Bronchial epithelial cell (primary cell): ENCODE data around the gene RHOF. TPM values are rescaled to one million over a fixed set of nuclear protein-coding genes. Genes with fewer than 3 reads are reported as not detected.

Source experiments
- DNase-seq: peaks from one replicate; pipeline ENCODE4 v3.0.0-alpha.2; 2010; ENCODE audit warnings: low read depth
- FAIRE-seq: peaks from 2 replicates; lab custom pipeline; 2011; peaks lifted over from hg19 to GRCh38; lab: Jason Lieb, UNC
- H3K27me3 ChIP-seq: 2 replicates; pipeline ENCODE4 v1.5.1; 2011; ENCODE audit warnings: low read length; ENCODE audit not compliant: control insufficient read depth, insufficient read depth
- H3K36me3 ChIP-seq: 2 replicates; pipeline ENCODE4 v1.5.1; 2011; ENCODE audit warnings: low read length; ENCODE audit not compliant: control insufficient read depth, insufficient read depth
- H3K4me3 ChIP-seq: 2 replicates; pipeline ENCODE4 v1.5.1; 2011; ENCODE audit warnings: mild to moderate bottlenecking, low read depth, low read length, control low read depth
- total RNA-seq: library from RNA; depleted of rRNA; stranded (reverse); fragments of >200 nt; gene quantifications from 2 replicates; pipeline ENCODE4 v1.2.1, GENCODE V29; 2014
- TF ChIP-seq, protein P1 (sequence below): IDR thresholded peaks from 2 replicates; pipeline ENCODE4 v1.5.1; 2011; ENCODE audit warnings: mild to moderate bottlenecking, moderate library complexity, low read length, control low read depth, inconsistent platforms; ENCODE audit not compliant: insufficient read depth, severe bottlenecking

Gene RHOF
- total RNA-seq, 1 donor from 2014 or later = 15.5 TPM

DNA sequence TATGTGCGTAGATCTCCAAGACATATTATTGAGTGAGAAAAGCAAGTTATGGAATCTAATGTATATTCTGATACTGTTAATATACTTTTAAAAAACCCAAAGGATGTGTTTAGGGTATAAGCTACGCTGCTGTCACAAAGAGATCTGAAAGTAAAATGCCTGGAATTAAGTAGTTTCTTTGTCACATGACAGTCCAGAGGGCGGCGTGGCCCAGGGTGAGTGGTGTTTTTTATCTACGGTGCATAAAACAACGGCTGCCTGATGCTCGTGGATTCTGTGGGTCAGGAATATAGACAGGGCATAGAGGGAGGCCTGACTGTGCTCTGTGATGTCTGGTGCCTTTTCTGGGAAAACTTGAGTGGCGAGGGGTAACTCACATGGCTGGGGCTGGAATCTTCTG is 59.6 kb downstream of the RHOF start:
- FAIRE-seq = no peak
- H3K4me3 ChIP-seq = no peak overlapping the region
- no peaks in the 10 kb centered on the region for H3K36me3 ChIP-seq
- TF ChIP-seq, protein P1, sequence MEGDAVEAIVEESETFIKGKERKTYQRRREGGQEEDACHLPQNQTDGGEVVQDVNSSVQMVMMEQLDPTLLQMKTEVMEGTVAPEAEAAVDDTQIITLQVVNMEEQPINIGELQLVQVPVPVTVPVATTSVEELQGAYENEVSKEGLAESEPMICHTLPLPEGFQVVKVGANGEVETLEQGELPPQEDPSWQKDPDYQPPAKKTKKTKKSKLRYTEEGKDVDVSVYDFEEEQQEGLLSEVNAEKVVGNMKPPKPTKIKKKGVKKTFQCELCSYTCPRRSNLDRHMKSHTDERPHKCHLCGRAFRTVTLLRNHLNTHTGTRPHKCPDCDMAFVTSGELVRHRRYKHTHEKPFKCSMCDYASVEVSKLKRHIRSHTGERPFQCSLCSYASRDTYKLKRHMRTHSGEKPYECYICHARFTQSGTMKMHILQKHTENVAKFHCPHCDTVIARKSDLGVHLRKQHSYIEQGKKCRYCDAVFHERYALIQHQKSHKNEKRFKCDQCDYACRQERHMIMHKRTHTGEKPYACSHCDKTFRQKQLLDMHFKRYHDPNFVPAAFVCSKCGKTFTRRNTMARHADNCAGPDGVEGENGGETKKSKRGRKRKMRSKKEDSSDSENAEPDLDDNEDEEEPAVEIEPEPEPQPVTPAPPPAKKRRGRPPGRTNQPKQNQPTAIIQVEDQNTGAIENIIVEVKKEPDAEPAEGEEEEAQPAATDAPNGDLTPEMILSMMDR = no peak
- no peaks in the 10 kb centered on the region for H3K27me3 ChIP-seq
- no peak for DNase-seq

DNA sequence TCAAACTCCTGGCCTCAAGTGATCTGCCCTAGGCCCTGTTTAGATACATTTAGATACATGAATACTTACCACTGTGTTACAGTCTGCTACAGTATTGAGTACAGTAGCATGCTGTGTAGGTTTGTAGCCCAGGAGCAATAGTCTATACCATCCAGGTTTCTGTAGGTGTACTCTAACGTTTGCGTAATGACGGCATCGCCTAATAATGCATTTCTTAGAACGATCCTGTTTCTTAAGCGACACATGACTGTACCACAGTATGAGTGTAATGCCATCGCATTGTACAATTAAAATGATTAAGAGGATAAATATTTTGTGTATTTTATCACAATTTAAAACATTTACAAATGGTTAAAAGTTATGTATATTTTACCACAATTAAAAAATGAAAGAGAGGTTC is 62.0 kb downstream of the RHOF start:
- no peaks in the 10 kb centered on the region for H3K27me3 ChIP-seq
- H3K4me3 ChIP-seq = no peak overlapping the region
- H3K36me3 ChIP-seq = no peaks in the 10 kb centered on the region
- TF ChIP-seq, protein P1 = no peak
- DNase-seq (no peak), FAIRE-seq (no peak)

DNA sequence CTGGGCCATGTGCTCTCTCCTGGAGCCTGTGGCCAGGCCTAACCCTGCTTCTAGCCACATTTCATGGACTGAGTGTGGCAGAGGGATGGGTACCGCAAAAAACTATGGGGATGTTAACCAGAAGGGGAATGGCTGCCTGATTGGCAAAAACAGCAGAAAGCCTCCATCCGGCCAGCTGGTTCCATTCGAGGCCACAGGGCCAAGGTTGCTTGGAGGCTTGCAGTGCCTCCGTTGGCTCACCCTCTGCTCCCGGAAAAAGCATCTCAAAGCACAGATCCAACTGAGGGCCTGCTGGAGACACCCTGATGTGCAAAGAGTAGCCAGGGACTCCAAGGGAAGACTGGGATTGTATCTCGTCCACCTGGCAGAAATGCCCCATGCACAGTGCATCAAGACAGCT is 64.5 kb downstream of the RHOF start:
- TF ChIP-seq, protein P1 = no peak
- Histone ChIP-seq H3K4me3 (no peak overlapping the region), H3K36me3 (no peaks in the 10 kb centered on the region), H3K27me3 (no peaks in the 10 kb centered on the region)
- FAIRE-seq (no peak), DNase-seq (no peak)

Other genes starting within 250 kb of the RHOF start
- gene KDM2B, start 212.7 kb downstream of the RHOF start, total RNA-seq = 14.2 and 18.7 TPM in 2 replicates
- 8.7 and 11.1 TPM in 2 replicates for gene ORAI1, start 167.2 kb downstream of the RHOF start, total RNA-seq
- 0.79 and 1.7 TPM in 2 replicates for gene MORN3, start 124.0 kb downstream of the RHOF start, total RNA-seq
- 4.7 and 9.7 TPM in 2 replicates for gene TMEM120B, start 80.9 kb downstream of the RHOF start, total RNA-seq
- gene SETD1B, start 10.3 kb upstream of the RHOF start, total RNA-seq = 1.8 and 2.2 TPM in 2 replicates
- 0.79 TPM in 1 of 2 replicates, not detected in the other for gene HPD, start 65.2 kb upstream of the RHOF start, total RNA-seq
- gene PSMD9, start 95.1 kb upstream of the RHOF start, total RNA-seq = 85.3 and 126 TPM in 2 replicates
- 13.7 and 13.8 TPM in 2 replicates for gene CFAP251, start 124.9 kb upstream of the RHOF start, total RNA-seq
- 16.3 and 17.1 TPM in 2 replicates for gene BCL7A, start 228.2 kb upstream of the RHOF start, total RNA-seq